IPS-18c (cell line): ENCODE measurements around the gene HOXD11.

ENCODE experiments used
- H3K4me3 ChIP-seq: 2 replicates; pipeline ENCODE4 v1.7.0; 2013; ENCODE audit warnings: low read depth, mild to moderate bottlenecking, low read length, moderate library complexity; ENCODE audit not compliant: insufficient read depth
- H3K9me3 ChIP-seq: one replicate; pipeline ENCODE4 v1.6.1; 2013; ENCODE audit warnings: mild to moderate bottlenecking, low read length, moderate library complexity; ENCODE audit not compliant: control insufficient read depth, insufficient read depth

HOXD11 gene

DNA sequence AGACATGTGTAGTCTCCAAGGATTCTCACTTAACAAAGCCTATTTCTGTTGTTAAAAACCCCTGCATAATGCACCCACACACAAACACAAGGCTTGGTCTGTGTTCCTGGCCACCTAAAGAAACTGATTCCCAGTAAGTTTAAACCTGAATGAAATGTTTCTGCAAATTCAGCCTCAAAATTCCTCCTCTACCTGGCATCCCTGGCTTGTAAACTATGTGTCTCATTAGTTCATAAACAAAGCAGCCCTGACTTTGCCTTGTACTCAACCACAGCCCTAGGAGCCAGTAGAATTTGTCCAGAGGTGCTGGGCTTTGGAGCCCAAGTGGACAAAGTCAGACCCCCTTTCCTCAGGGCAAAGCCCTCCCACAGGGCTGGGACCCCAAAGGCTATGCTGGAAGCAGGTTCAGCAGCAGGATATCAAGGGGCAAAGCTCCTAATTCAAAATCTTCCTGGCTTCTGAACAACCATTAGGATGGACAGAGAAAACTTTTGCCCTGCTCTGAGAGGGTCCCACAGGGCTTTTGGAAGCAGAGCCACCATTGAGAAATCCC lies 17.2 kb upstream of the HOXD11 start:
- H3K4me3 ChIP-seq = no peak overlapping the region
- H3K9me3 ChIP-seq = peaks cover 4% of the 10 kb centered on the region

- Histone ChIP-seq H3K9me3 (peaks cover 4% of the 10 kb centered on the region), H3K4me3 (no peak overlapping the region)
Observed at GRCh38 chr2:176090862-176091261, 16.2 kb upstream of the HOXD11 start.

GRCh38 chr2:176091329-176092258 lies 15.5 kb upstream of the HOXD11 start:
- peaks cover 4% of the 10 kb centered on the region for H3K9me3 ChIP-seq
- no peak overlapping the region for H3K4me3 ChIP-seq

GRCh38 chr2:176092270-176093144 lies 14.6 kb upstream of the HOXD11 start, which contains the start of gene HOXD13:
TSS of gene HOXD13 (plus strand) at chr2:176092721. CDS start at chr2:176092891, 170 bp downstream.
- H3K4me3 ChIP-seq = peak within 1 kb of the TSS; percentile 24; the same call in 1 of the 2 replicates

GRCh38 chr2:176093145-176093897 lies 13.8 kb upstream of the HOXD11 start:
- peak overlapping the region; percentile 24; the same call in 1 of the 2 replicates for H3K4me3 ChIP-seq
- H3K9me3 ChIP-seq = peaks cover 4% of the 10 kb centered on the region

More at GRCh38 chr2:176092270-176093144, 14.6 kb upstream of the HOXD11 start, which contains the start of gene HOXD13:
- H3K9me3 ChIP-seq = peaks cover 4% of the 10 kb centered on the region

DNA sequence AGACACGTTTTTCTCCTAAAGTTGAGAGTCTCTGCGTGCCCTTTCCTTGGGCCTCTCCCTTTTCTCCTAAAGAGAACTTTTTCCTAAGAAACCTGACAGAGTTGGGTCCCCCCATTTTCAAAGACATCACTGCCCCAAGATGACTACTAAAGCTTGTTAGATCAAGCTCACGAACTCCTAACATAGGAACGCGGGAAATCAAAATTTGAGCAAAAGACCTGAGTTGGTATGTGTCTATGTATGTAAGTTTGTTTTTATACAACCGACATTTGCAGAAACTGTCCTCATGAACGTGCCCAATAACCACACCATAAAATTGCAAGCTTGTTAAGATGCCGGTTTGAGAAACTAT lies 13.2 kb upstream of the HOXD11 start:
- peaks cover 4% of the 10 kb centered on the region for H3K9me3 ChIP-seq
- H3K4me3 ChIP-seq = no peak overlapping the region

DNA sequence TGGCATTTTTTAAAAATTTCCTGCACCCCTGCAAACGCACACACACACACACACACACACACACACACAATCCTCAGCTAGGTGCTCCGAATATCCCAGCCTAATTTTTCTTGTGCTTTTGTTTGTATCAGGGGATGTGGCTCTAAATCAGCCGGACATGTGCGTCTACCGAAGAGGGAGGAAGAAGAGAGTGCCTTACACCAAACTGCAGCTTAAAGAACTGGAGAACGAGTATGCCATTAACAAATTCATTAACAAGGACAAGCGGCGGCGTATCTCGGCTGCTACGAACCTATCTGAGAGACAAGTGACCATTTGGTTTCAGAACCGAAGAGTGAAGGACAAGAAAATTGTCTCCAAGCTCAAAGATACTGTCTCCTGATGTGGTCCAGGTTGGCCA lies 12.7 kb upstream of the HOXD11 start:
- Histone ChIP-seq H3K9me3 (peaks cover 4% of the 10 kb centered on the region), H3K4me3 (no peak overlapping the region)

GRCh38 chr2:176095421-176095820 lies 11.7 kb upstream of the HOXD11 start:
- Histone ChIP-seq H3K4me3 (no peak overlapping the region), H3K9me3 (peaks cover 7% of the 10 kb centered on the region)

DNA sequence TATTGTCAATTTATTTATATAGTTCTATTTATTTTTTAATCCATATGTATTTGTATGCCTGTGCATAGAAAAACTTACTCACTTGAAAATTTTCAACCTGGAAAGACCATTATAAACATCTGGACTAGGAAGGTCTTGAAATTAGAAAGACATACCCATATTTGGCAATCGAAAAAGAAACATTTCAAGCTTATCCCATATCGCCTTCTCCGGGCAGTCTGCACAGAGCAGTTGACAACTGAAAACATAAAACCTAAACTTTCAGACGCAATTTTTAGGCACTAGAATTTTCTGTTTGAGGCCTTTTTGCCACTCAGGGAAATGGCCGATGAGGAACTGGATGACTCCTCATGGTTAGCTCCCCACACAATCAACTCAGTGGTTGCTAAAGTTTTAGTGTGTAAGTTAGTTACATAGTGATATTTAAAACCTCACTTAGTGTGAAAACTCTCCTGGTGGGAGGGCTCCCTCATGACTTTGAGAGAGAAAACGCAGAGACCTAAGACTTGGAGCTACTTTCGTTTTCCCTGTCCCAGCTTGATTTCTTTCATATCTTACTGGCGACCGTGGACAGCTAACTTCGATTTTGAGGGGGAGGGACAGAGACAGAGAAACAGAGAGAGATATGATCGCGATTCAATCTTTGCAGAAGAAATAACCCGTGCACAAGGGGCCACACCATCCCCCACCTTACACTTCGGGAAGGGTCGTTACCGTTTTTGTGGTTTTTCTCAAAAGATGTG lies 10.7 kb upstream of the HOXD11 start:
- H3K9me3 ChIP-seq = peaks cover 7% of the 10 kb centered on the region
- H3K4me3 ChIP-seq = peak overlapping the region; percentile 22

DNA sequence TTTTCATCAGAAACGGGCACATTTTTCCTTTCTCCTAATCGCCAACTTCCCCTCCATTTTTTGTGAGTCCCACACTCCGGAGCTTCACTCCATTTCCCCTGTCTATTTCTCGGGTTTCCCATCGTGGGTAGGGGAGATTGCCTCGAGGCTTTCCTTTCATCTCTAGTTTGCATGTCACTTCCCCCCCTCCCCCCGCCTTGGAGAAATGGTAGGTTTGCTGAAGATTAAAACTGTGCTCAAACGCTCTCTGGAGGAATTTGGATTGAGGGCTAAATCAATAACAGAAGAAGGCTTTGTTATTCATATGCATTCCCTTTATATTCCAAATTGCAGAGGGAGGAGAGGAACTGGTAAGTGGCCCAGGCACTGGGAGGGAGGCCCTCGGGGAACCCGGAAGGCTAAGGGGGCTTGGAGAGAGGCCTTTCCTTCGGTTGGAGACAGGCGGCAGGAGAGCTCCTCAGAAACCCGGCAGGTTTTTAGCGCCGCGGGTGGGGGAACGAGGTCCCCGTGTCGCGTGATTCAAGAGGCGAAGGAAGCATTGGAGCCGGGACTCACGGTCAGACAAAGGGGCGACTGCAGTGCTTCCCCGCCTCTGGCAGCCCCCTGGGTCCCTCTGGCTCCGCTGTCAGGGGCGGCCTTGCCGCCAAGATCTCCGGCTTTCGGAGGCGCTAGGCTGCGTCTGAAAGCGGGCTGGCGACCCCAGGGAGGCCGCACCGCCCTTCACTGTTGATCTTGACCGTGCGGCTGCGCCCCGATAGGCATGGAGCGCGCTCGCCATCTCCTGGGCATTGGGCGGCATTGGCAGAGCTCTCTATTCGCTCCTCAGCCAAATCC lies 9.9 kb upstream of the HOXD11 start:
- peaks cover 7% of the 10 kb centered on the region for H3K9me3 ChIP-seq
- H3K4me3 ChIP-seq = peak overlapping the region; percentile 22

- H3K9me3 ChIP-seq = peaks cover 7% of the 10 kb centered on the region
- no peak overlapping the region; the same call in 1 of the 2 replicates for H3K4me3 ChIP-seq
Observed at GRCh38 chr2:176097820-176098365, 9.2 kb upstream of the HOXD11 start.

GRCh38 chr2:176098366-176099158 lies 8.5 kb upstream of the HOXD11 start:
- peaks cover 5% of the 10 kb centered on the region for H3K9me3 ChIP-seq
- no peak overlapping the region for H3K4me3 ChIP-seq

DNA sequence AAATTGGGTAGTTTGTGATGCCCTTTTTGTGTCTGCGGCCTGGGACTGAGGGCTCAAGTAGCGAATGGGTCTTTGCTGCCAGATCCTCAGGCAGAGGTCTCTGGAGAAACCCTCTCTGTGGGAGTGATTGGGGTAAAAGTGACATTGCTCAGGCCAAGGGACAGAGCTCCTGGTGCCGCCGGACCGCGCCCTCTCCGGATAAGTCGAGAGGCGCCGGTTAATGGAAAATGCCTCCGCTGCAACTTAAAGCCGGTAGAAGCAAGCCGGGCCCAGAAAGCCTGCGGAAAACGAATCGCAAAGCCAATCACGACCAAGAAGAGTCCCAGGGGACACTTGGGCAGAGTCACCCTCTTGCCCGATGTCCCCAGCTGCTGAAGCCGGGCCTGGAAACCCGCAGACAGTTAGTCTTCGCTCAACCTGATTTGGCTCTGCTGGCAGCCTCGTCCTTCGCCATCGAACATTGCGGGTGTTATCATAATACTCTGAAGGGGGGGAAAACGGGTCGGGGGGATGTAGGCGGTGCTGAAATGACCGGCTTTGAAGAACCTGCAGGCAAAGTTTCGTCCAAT lies 7.8 kb upstream of the HOXD11 start:
- peaks cover 2% of the 10 kb centered on the region for H3K9me3 ChIP-seq
- no peak overlapping the region for H3K4me3 ChIP-seq
